Kidney (tissue), 14 donors: ENCODE measurements around the gene AMZ1. TPM values are rescaled to one million over a fixed set of nuclear protein-coding genes. Genes with fewer than 3 reads are reported as not detected.
A peak's percentile ranks its signal among the peaks of the same experiment; 100 is the strongest.

ENCODE experiments used
- DNase-seq, 5 donors: peaks; one replicate each; pipeline ENCODE4 v3.0.0-alpha.2; 2013 to 2020
- FAIRE-seq: peaks from 2 replicates; lab custom pipeline; 2012; peaks lifted over from hg19 to GRCh38; lab: Jason Lieb, UNC
- H3K27ac ChIP-seq, 2 donors: one replicate each; pipeline ENCODE4 v1.7.0; 2013; ENCODE audit warnings: low read depth in 2 of 2, low read length in 2 of 2, inconsistent platforms in 1 of 2
- H3K27me3 ChIP-seq: one replicate; pipeline ENCODE4 v1.7.1; 2013; ENCODE audit warnings: low read length, inconsistent platforms; ENCODE audit not compliant: control insufficient read depth, insufficient read depth
- H3K36me3 ChIP-seq, 3 donors: one replicate each; pipeline versions ENCODE4 v1.7.0 to v1.7.1; 2013; ENCODE audit warnings: low read length in 3 of 3, control low read depth in 1 of 3, inconsistent platforms in 1 of 3; ENCODE audit not compliant: insufficient read depth in 3 of 3, control insufficient read depth in 2 of 3
- H3K4me1 ChIP-seq, 3 donors: one replicate each; pipeline versions ENCODE4 v1.7.0 to v1.7.1; 2013; ENCODE audit warnings: low read length in 3 of 3, inconsistent platforms in 1 of 3, low read depth in 1 of 3; ENCODE audit not compliant: control insufficient read depth in 2 of 3, insufficient read depth in 2 of 3
- H3K4me3 ChIP-seq, 3 donors: one replicate each; pipeline versions ENCODE4 v1.7.0 to v1.8.1; 2013; ENCODE audit warnings: low read length in 3 of 3, control low read depth in 1 of 3, inconsistent platforms in 1 of 3
- H3K9ac ChIP-seq, 3 donors: one replicate each; pipeline versions ENCODE4 v1.7.0 to v1.7.1; 2013; ENCODE audit warnings: low read length in 3 of 3, control low read depth in 1 of 3, inconsistent platforms in 1 of 3
- H3K9me3 ChIP-seq, 3 donors: one replicate each; pipeline versions ENCODE4 v1.7.0 to v1.7.1; 2013; ENCODE audit warnings: low read length in 3 of 3, control low read depth in 1 of 3, inconsistent platforms in 1 of 3; ENCODE audit not compliant: control insufficient read depth in 2 of 3, insufficient read depth in 1 of 3
- intact Hi-C: fragments of 100-400 bp; cut with DNase I; formaldehyde crosslinking; loops from one replicate; pipeline ENCODE4 v1.11.1; 2022
- polyA plus RNA-seq: library from polyadenylated mRNA; stranded (reverse); fragments of 350-450 nt; fragmentation: Illumina TruSeq; extraction: RNeasy Lipid Tissue Mini Kit (QIAGEN cat#74804); gene quantifications from one replicate; pipeline ENCODE4 v1.2.3, GENCODE V29; 2014; ENCODE audit warnings: low read depth, low replicate concordance; ENCODE audit not compliant: insufficient read depth
- total RNA-seq: library from RNA; stranded (reverse); fragmentation: NEBNext Ultra II Directional; extraction: Animal tissue kit (Norgen Biotek cat#: 25700); gene quantifications from one replicate; pipeline ENCODE4 v1.2.1, GENCODE V29; 2021
- TF ChIP-seq, protein P1 (sequence below): IDR thresholded peaks from 3 replicates; pipeline ENCODE4 v1.5.1; 2012; ENCODE audit warnings: mild to moderate bottlenecking, moderate library complexity, borderline replicate concordance; ENCODE audit not compliant: insufficient read depth; ENCODE audit errors: extremely low read depth
- donor health status: control.
- donor health status: control.
- donor health status: control.
- donor health status: control.
- donor health status: control.
- donor health status: DM: yes; HTN: yes; CAD: no.
- donor health status: Normal renal cell carcinoma (clear cell type).

AMZ1 gene
- total and polyA plus RNA-seq, 2 donors from 2014 or later: 0.16 TPM; not detected in 1

DNA sequence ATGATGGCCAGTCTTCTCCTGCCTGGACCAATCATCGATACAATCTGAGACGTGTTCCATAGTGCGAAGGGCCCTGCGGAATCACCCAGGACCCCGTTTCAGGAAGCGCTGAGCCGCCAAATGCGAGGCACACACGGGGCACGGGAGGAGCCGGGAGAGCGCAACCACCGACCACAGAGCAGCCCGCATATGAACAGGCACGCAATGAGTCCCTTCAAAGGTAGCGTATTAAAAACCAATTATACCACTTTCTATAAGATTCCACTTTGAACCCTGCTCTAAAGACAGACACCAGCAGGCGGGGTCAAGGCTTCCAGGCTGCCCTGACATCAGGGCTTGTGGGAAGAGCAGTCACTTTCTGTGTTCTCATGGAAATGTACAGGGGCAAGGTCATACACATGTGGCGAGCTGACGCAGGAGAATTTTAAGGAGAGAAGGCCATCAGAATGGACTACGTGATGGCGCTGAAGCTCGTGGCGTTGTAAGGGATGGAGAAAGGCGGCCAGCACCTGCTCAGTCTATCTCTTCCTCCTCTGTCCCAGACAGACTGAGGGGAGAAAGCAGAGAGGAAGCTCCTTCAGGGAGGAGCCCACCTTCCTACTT, 46.2 kb downstream of the AMZ1 start:
- H3K4me1 ChIP-seq: peaks cover 0 to 14% (median 5%) of the 10 kb centered on the region in 3 donors
- peak overlapping the region in 1 of 2 donors; percentile 3 for H3K27ac ChIP-seq
- FAIRE-seq (no peak), DNase-seq (peak in 1 of 5 donors; percentile 27)
- no peak overlapping the region for H3K9ac ChIP-seq
- TF ChIP-seq, protein P1, sequence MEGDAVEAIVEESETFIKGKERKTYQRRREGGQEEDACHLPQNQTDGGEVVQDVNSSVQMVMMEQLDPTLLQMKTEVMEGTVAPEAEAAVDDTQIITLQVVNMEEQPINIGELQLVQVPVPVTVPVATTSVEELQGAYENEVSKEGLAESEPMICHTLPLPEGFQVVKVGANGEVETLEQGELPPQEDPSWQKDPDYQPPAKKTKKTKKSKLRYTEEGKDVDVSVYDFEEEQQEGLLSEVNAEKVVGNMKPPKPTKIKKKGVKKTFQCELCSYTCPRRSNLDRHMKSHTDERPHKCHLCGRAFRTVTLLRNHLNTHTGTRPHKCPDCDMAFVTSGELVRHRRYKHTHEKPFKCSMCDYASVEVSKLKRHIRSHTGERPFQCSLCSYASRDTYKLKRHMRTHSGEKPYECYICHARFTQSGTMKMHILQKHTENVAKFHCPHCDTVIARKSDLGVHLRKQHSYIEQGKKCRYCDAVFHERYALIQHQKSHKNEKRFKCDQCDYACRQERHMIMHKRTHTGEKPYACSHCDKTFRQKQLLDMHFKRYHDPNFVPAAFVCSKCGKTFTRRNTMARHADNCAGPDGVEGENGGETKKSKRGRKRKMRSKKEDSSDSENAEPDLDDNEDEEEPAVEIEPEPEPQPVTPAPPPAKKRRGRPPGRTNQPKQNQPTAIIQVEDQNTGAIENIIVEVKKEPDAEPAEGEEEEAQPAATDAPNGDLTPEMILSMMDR: no peak
- no peaks in the 10 kb centered on the region for H3K27me3 ChIP-seq
- no peaks in the 10 kb centered on the region for H3K9me3 ChIP-seq
- no peak overlapping the region for H3K4me3 ChIP-seq
- intact Hi-C loops: no loop called here
- peaks cover 0 to 13% (median 9%) of the 10 kb centered on the region in 3 donors for H3K36me3 ChIP-seq

DNA sequence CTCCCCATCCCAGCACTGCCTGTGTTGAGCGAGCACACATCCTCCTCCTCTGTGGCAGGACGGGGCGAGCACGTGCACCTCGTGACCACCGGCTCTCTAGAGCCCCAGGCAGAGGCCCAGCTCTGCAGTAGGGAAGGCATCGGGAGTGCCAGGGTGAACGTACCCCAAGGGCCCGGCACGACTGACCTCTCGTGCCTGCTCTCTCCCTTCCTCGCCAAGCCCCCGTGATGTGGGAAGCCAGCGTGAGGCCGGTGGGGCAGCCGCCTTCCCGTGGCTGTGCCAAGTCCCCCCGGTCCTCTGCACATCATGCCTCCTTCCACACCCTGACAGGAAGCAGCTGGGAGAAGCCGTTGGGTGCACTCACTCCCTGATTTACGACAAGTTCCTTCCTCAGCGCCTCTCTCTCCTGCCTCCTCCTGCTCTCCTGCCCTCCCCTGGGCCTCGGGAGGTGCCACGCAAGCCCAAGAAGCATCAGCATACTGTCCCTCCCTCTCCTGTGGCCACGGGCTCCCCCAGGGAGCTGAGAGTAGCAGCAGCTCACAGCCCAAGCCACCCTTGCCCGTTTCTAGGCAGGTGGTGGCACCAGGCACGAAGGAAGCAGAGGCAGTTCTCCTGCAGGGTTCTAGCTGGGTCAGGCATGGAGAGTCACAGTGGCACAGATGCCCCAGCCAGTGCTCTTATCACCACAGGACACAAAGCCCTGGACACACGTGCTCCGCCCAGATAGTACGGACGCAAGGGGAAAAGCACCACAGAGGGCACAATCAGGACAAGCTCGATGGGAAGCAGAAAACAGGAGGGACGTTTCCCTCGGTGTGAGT, 47.0 kb downstream of the AMZ1 start:
- intact Hi-C loops: no loop called here
- H3K9me3 ChIP-seq: no peaks in the 10 kb centered on the region
- peaks cover 0 to 13% (median 9%) of the 10 kb centered on the region in 3 donors for H3K36me3 ChIP-seq
- H3K4me3 ChIP-seq: no peak overlapping the region
- peak overlapping the region in 1 of 2 donors; percentile 3 for H3K27ac ChIP-seq
- TF ChIP-seq, protein P1: no peak
- no peaks in the 10 kb centered on the region for H3K27me3 ChIP-seq
- no peak for FAIRE-seq
- DNase-seq: peak; percentile 65 to 80 (median 75)
- H3K9ac ChIP-seq: no peak overlapping the region
- H3K4me1 ChIP-seq: peaks cover 0 to 14% (median 5%) of the 10 kb centered on the region in 3 donors

DNA sequence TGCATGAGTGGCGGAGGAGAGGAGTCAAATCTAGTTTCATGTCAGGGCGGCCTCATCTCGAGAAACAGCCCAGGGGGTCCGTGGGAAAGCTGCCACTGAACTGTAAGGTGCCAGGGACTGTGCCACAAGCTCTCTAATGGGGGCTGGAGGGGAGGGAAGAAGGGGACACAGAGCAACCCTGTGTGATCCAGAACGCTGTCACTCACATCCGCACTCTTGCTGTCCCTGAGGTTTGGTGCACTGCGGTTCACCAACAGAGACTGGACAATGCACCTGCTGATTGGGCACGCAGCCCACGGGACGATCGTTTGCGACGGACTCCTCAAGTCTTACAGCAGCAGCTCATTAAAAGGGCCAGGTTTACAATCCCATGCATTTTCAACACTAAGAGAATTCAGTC, 47.7 kb downstream of the AMZ1 start:
- H3K9ac ChIP-seq: no peak overlapping the region
- FAIRE-seq (no peak), DNase-seq (peak in 1 of 5 donors; percentile 28)
- no peaks in the 10 kb centered on the region for H3K9me3 ChIP-seq
- H3K27ac ChIP-seq: no peak overlapping the region
- intact Hi-C loops: no loop called here
- TF ChIP-seq, protein P1: no peak
- H3K27me3 ChIP-seq: no peaks in the 10 kb centered on the region
- no peak overlapping the region for H3K4me3 ChIP-seq
- peaks cover 0 to 14% (median 5%) of the 10 kb centered on the region in 3 donors for H3K4me1 ChIP-seq
- peaks cover 0 to 9% (median 4%) of the 10 kb centered on the region in 3 donors for H3K36me3 ChIP-seq
